ENCODE measurements around the gene CBX5. TPM values are rescaled to one million over a fixed set of nuclear protein-coding genes. Genes with fewer than 3 reads are reported as not detected.

The CBX5 gene
- total RNA-seq, 1 donor from 2014 or later: 173 TPM

DNA sequence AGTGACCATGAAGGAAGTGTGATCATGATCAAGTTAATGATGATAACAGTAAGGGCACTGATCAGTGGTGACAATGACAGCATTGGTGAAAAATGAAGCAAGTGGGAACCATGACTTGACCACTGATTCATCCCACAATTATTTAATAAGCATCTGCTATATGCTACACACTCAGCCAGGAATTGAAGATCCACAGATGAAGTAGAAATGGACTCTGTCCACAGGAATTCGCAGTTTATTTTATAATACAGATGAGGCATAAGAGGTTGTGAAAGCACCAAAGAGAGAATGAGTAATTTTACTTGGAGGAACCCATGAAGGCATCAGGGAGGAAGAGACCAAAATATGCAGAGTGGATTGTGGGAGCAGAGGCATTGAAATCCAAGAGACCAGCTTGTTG, 57.3 kb downstream of the CBX5 start:
- peaks cover 16% of the 10 kb centered on the region for H3K4me1 Mint-ChIP-seq (ENCODE audit: unreplicated experiment)
- TF ChIP-seq, protein P1, sequence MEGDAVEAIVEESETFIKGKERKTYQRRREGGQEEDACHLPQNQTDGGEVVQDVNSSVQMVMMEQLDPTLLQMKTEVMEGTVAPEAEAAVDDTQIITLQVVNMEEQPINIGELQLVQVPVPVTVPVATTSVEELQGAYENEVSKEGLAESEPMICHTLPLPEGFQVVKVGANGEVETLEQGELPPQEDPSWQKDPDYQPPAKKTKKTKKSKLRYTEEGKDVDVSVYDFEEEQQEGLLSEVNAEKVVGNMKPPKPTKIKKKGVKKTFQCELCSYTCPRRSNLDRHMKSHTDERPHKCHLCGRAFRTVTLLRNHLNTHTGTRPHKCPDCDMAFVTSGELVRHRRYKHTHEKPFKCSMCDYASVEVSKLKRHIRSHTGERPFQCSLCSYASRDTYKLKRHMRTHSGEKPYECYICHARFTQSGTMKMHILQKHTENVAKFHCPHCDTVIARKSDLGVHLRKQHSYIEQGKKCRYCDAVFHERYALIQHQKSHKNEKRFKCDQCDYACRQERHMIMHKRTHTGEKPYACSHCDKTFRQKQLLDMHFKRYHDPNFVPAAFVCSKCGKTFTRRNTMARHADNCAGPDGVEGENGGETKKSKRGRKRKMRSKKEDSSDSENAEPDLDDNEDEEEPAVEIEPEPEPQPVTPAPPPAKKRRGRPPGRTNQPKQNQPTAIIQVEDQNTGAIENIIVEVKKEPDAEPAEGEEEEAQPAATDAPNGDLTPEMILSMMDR (IDR thresholded peaks at IDR 0.05; ENCODE audit: unreplicated experiment): no peak
- no peaks in the 10 kb centered on the region for H3K36me3 Mint-ChIP-seq (ENCODE audit: low read depth, unreplicated experiment)
- H3K9me3 Mint-ChIP-seq (ENCODE audit: unreplicated experiment): no peaks in the 10 kb centered on the region
- H3K27ac Mint-ChIP-seq (ENCODE audit: unreplicated experiment): no peak overlapping the region
- no peak for DNase-seq (ENCODE audit: low spot score)
- peaks cover 6% of the 10 kb centered on the region for H3K27me3 Mint-ChIP-seq (ENCODE audit: unreplicated experiment)
- no peak overlapping the region for H3K4me3 Mint-ChIP-seq (ENCODE audit: unreplicated experiment)

DNA sequence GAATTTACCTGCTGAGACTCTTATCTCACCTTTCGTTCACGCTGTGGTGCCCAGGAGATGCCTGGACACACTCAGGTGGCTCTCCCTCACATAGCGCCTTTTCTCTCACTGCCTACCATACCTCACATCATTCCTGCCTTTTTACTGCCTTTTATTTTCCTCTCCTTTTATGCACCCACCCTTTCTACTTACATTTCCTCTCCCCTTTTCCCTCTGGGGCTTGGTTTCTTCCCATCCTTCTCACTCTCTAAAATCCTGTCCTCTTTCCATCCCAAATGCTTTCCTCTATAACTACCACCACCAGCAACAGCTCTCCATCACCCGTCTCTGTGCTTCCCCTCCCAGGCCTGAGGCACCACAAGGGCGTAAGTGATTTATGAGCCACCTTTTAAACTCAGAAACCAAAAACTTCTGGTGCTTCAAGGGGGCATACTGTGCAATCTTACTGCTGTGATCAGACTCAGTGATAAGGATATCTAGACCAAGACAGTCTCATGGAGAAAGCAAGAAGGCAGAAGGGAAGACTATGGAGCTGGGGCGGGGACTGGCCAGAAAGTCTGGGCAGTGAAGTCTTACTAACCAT, 58.4 kb downstream of the CBX5 start:
- Mint-ChIP-seq H3K4me1 (ENCODE audit: unreplicated experiment) (peaks cover 21% of the 10 kb centered on the region), H3K27ac (ENCODE audit: unreplicated experiment) (no peak overlapping the region)

DNA sequence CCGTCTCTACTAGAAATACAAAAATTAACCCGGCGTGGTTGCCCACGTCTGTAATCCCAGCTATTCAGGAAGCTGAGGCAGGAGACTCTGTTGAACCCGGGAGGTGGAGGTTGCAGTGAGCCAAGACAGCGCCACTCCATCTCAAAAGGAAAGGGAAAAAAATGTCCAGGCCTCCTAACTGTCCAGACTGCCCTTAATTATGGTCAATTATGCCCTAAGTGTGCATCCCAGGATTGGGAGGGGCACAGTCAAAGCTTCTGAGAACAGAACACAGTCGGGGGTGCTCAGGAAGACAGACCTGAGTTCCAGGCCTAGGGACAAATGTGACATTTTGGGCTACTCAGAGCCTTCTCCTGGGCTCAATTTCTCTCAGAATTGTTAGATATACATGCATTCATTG, 59.4 kb downstream of the CBX5 start:
- DNase-seq (ENCODE audit: low spot score): no peak
- Mint-ChIP-seq H3K27ac (ENCODE audit: unreplicated experiment) (no peak overlapping the region), H3K27me3 (ENCODE audit: unreplicated experiment) (peaks cover 12% of the 10 kb centered on the region), H3K4me3 (ENCODE audit: unreplicated experiment) (no peak overlapping the region), H3K9me3 (ENCODE audit: unreplicated experiment) (no peaks in the 10 kb centered on the region), H3K36me3 (ENCODE audit: low read depth, unreplicated experiment) (no peaks in the 10 kb centered on the region), H3K4me1 (ENCODE audit: unreplicated experiment) (peaks cover 24% of the 10 kb centered on the region)
- TF ChIP-seq, protein P1 (IDR thresholded peaks at IDR 0.05; ENCODE audit: unreplicated experiment): no peak

More for the DNA sequence above, 58.4 kb downstream of the CBX5 start:
- TF ChIP-seq, protein P1 (IDR thresholded peaks at IDR 0.05; ENCODE audit: unreplicated experiment): no peak
- H3K9me3 Mint-ChIP-seq (ENCODE audit: unreplicated experiment): no peaks in the 10 kb centered on the region
- H3K36me3 Mint-ChIP-seq (ENCODE audit: low read depth, unreplicated experiment): no peaks in the 10 kb centered on the region
- H3K27me3 Mint-ChIP-seq (ENCODE audit: unreplicated experiment): peaks cover 9% of the 10 kb centered on the region
- no peak for DNase-seq (ENCODE audit: low spot score)
- H3K4me3 Mint-ChIP-seq (ENCODE audit: unreplicated experiment): no peak overlapping the region

DNA sequence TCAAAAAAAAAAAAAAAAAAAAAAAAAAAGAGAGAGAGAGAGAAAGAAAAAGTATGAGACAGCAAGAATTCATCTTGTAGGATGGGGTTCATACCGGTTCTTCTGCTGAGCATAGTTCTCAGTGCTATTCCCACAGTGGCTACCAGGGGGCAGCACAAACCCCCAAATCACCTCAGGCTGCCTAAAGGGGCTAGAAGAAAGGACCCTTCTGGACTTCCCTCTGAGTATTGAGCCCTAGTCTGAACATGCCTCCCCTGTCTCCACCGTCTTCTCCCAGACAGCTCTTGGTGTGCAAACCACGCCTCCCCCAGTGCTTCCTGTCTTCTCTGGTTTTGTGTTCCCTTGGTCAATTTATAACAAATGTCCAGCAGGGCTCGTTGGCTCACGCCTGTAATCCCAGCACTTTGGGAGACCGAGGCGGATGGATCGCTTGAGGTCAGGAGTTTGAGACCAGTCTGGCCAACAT, 59.8 kb downstream of the CBX5 start:
- DNase-seq (ENCODE audit: low spot score): peak; percentile 76
- H3K4me1 Mint-ChIP-seq (ENCODE audit: unreplicated experiment): peaks cover 24% of the 10 kb centered on the region
- TF ChIP-seq, protein P1 (IDR thresholded peaks at IDR 0.05; ENCODE audit: unreplicated experiment): peak; percentile 72
- no peak overlapping the region for H3K27ac Mint-ChIP-seq (ENCODE audit: unreplicated experiment)
- no peaks in the 10 kb centered on the region for H3K36me3 Mint-ChIP-seq (ENCODE audit: low read depth, unreplicated experiment)
- peaks cover 12% of the 10 kb centered on the region for H3K27me3 Mint-ChIP-seq (ENCODE audit: unreplicated experiment)
- H3K4me3 Mint-ChIP-seq (ENCODE audit: unreplicated experiment): no peak overlapping the region
- H3K9me3 Mint-ChIP-seq (ENCODE audit: unreplicated experiment): no peaks in the 10 kb centered on the region

DNA sequence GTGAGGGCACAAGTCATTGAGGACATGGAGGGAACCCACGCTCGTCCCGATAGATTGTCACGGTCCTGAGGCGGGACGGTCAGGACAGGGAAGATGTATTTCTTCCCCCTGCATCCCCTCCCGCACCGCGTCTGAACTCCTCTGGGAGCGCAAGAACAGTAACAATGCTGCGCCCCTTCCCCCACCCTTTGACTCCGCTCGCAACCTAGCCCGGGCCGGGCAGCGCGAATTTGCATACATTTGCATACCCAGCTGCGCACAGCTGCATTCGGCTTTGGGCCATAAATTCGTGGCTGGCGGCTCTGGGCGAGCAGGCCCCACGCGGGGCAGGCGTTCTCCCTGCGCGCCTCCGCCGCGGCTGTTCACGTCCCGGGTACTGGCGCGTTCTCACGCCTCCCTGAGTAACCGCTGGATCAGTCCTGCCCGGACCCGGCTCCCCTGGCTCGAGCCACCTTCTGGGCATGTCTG, 62.1 kb downstream of the CBX5 start:
- H3K4me1 Mint-ChIP-seq (ENCODE audit: unreplicated experiment): peaks cover 24% of the 10 kb centered on the region
- H3K4me3 Mint-ChIP-seq (ENCODE audit: unreplicated experiment): peak overlapping the region; percentile 81
- no peak overlapping the region for H3K27ac Mint-ChIP-seq (ENCODE audit: unreplicated experiment)
- peaks cover 17% of the 10 kb centered on the region for H3K27me3 Mint-ChIP-seq (ENCODE audit: unreplicated experiment)
- peak; percentile 49 for DNase-seq (ENCODE audit: low spot score)
- H3K36me3 Mint-ChIP-seq (ENCODE audit: low read depth, unreplicated experiment): no peaks in the 10 kb centered on the region
- TF ChIP-seq, protein P1 (IDR thresholded peaks at IDR 0.05; ENCODE audit: unreplicated experiment): no peak
- no peaks in the 10 kb centered on the region for H3K9me3 Mint-ChIP-seq (ENCODE audit: unreplicated experiment)

Data from endothelial cell (in vitro differentiated cells).